H1 (cell line): Measurements from ENCODE around the gene TMEM135. TPM values are rescaled to one million over a fixed set of nuclear protein-coding genes. Genes with fewer than 3 reads are reported as not detected.

Experiments used
- CTCF ChIA-PET: fragments of 300-600 bp; sonication (Branson Sonifier 250); formaldehyde crosslinking; loops from one replicate; lab custom pipeline; 2021; ENCODE audit not compliant: partially characterized antibody; lab: Charles Lee
- POLR2A ChIA-PET: fragments of 300-600 bp; sonication (Branson Sonifier 250); formaldehyde crosslinking; loops from one replicate; lab custom pipeline; 2021; ENCODE audit warnings: inconsistent platforms; ENCODE audit not compliant: partially characterized antibody; lab: Charles Lee
- DNase-seq, 2 experiments: peaks; one replicate each; pipeline versions ENCODE4 v3.0.0 to v3.0.0-alpha.2; 2010 to 2022; ENCODE audit warnings: low spot score in 2 of 2, low read depth in 1 of 2, mixed read lengths in 1 of 2
- FAIRE-seq: peaks from 2 replicates; lab custom pipeline; 2011; peaks lifted over from hg19 to GRCh38; lab: Jason Lieb, UNC
- H2AFZ ChIP-seq: 2 replicates; pipeline ENCODE4 v1.8.1; 2012; ENCODE audit warnings: low read length, inconsistent platforms
- H2AK5ac ChIP-seq: 2 replicates; pipeline ENCODE4 v1.6.1; 2013; ENCODE audit warnings: low read depth, low read length
- H2BK120ac ChIP-seq: replicated peaks from 2 replicates; pipeline ENCODE3; 2013; ENCODE audit warnings: low read depth, low read length, inconsistent platforms
- H2BK12ac ChIP-seq: 2 replicates; pipeline ENCODE4 v1.6.1; 2013; ENCODE audit warnings: low read depth, low read length
- H2BK15ac ChIP-seq: 2 replicates; pipeline ENCODE4 v1.6.1; 2013; ENCODE audit warnings: low read length
- H2BK20ac ChIP-seq: 2 replicates; pipeline ENCODE4 v1.6.1; 2013; ENCODE audit warnings: low read length
- H2BK5ac ChIP-seq: 2 replicates; pipeline ENCODE4 v1.6.1; 2013; ENCODE audit warnings: low read depth, low read length
- H3K14ac ChIP-seq: 2 replicates; pipeline ENCODE4 v1.6.1; 2013; ENCODE audit warnings: inconsistent platforms; ENCODE audit not compliant: insufficient read length
- H3K18ac ChIP-seq: 2 replicates; pipeline ENCODE4 v1.6.1; 2013; ENCODE audit warnings: low read length; ENCODE audit errors: extremely low read depth
- H3K23ac ChIP-seq: 2 replicates; pipeline ENCODE4 v1.6.1; 2013; ENCODE audit warnings: inconsistent platforms; ENCODE audit not compliant: insufficient read length
- H3K23me2 ChIP-seq: 2 replicates; pipeline ENCODE4 v1.6.1; 2013; ENCODE audit warnings: low read depth, low read length
- H3K27ac ChIP-seq: 2 replicates; pipeline ENCODE4 v1.6.1; 2011; ENCODE audit warnings: low read depth, low read length, inconsistent platforms
- H3K27me3 ChIP-seq, 4 experiments: replicated peaks in 1 of 4; 1 replicate in 1 of 4; 2 replicates in 3 of 4; pipeline versions ENCODE4 v1.6.1 to v1.8.1; 2011 to 2013; ENCODE audit warnings: low read length in 3 of 4, mild to moderate bottlenecking in 3 of 4, inconsistent platforms in 2 of 4, mixed read lengths in 2 of 4, moderate library complexity in 1 of 4; ENCODE audit not compliant: control insufficient read depth in 3 of 4, insufficient read depth in 3 of 4; ENCODE audit errors: extremely low read depth in 1 of 4
- H3K36me3 ChIP-seq, 4 experiments: 2 replicates each; pipeline versions ENCODE4 v1.6.1 to v1.8.1; 2011 to 2013; ENCODE audit warnings: mild to moderate bottlenecking in 4 of 4, low read length in 3 of 4, moderate library complexity in 2 of 4, control low read depth in 1 of 4, inconsistent platforms in 1 of 4; ENCODE audit not compliant: insufficient read depth in 4 of 4, control insufficient read depth in 2 of 4
- H3K4ac ChIP-seq: replicated peaks from 2 replicates; pipeline ENCODE3; 2013; ENCODE audit warnings: low read length, low read depth, mixed read lengths, inconsistent platforms; ENCODE audit not compliant: insufficient read length
- H3K4me1 ChIP-seq, 4 experiments: replicated peaks in 1 of 4; 1 replicate in 1 of 4; 2 replicates in 3 of 4; pipeline versions ENCODE4 v1.6.1 to v1.8.1; 2011 to 2013; ENCODE audit warnings: low read length in 3 of 4, inconsistent platforms in 2 of 4, mixed read lengths in 1 of 4; ENCODE audit not compliant: insufficient read depth in 4 of 4, control insufficient read depth in 3 of 4
- H3K4me2 ChIP-seq, 2 experiments: 2 replicates each; pipeline versions ENCODE4 v1.6.1 to v1.8.1; 2011 to 2013; ENCODE audit warnings: low read depth in 2 of 2, low read length in 2 of 2, control low read depth in 1 of 2, inconsistent platforms in 1 of 2, mild to moderate bottlenecking in 1 of 2; ENCODE audit not compliant: insufficient read depth in 1 of 2
- H3K4me3 ChIP-seq, 4 experiments: fragments of 200-600, 300-600 bp in 1 of 4; sonication (generic), shearing (Covaris generic), sonication (Bioruptor Twin) in 1 of 4; 2 replicates each; pipeline versions ENCODE4 v1.5.1 to v1.8.1; 2011 to 2016; ENCODE audit warnings: low read length in 4 of 4, low read depth in 3 of 4, control low read depth in 2 of 4, inconsistent platforms in 2 of 4, mild to moderate bottlenecking in 2 of 4, mixed read lengths in 1 of 4, moderate library complexity in 1 of 4; ENCODE audit not compliant: insufficient read depth in 2 of 4; ENCODE audit errors: extremely low read depth in 1 of 4
- H3K56ac ChIP-seq: replicated peaks from 2 replicates; pipeline ENCODE3; 2013; ENCODE audit warnings: low read depth, mild to moderate bottlenecking, mixed read lengths, low read length, inconsistent platforms; ENCODE audit not compliant: insufficient read length
- H3K79me1 ChIP-seq: 2 replicates; pipeline ENCODE4 v1.6.1; 2013; ENCODE audit warnings: low read depth, low read length, control low read depth
- H3K79me2 ChIP-seq, 2 experiments: 2 replicates each; pipeline versions ENCODE4 v1.6.1 to v1.8.1; 2012 to 2013; ENCODE audit warnings: low read length in 2 of 2, mild to moderate bottlenecking in 2 of 2, inconsistent platforms in 1 of 2; ENCODE audit not compliant: insufficient read depth in 2 of 2, control insufficient read depth in 1 of 2
- H3K9ac ChIP-seq, 4 experiments: replicated peaks in 1 of 4; 1 replicate in 1 of 4; 2 replicates in 3 of 4; pipeline versions ENCODE4 v1.6.1 to v1.8.1; 2011 to 2013; ENCODE audit warnings: low read depth in 3 of 4, low read length in 3 of 4, control low read depth in 2 of 4, mild to moderate bottlenecking in 2 of 4, moderate library complexity in 2 of 4, inconsistent platforms in 1 of 4; ENCODE audit errors: extremely low read depth in 1 of 4
- H3K9me3 ChIP-seq, 2 experiments: 2 replicates each; pipeline versions ENCODE4 v1.6.1 to v1.8.1; 2012 to 2013; ENCODE audit warnings: mild to moderate bottlenecking in 2 of 2, moderate library complexity in 2 of 2, control low read depth in 1 of 2, inconsistent platforms in 1 of 2, low read depth in 1 of 2, low read length in 1 of 2, mixed read lengths in 1 of 2; ENCODE audit not compliant: insufficient read depth in 2 of 2
- H4K20me1 ChIP-seq, 2 experiments: replicated peaks in 1 of 2; 2 replicates each; pipeline versions ENCODE3 to v1.8.1; 2011 to 2013; ENCODE audit warnings: inconsistent platforms in 2 of 2, low read length in 2 of 2, mild to moderate bottlenecking in 1 of 2; ENCODE audit not compliant: insufficient read depth in 2 of 2, control insufficient read depth in 1 of 2
- H4K5ac ChIP-seq: 2 replicates; pipeline ENCODE4 v1.6.1; 2013; ENCODE audit warnings: low read length, low read depth, mixed read lengths, inconsistent platforms; ENCODE audit not compliant: insufficient read length
- H4K8ac ChIP-seq: 2 replicates; pipeline ENCODE4 v1.8.0; 2013; ENCODE audit warnings: mild to moderate bottlenecking, moderate library complexity, low read length, inconsistent platforms; ENCODE audit not compliant: insufficient read depth; ENCODE audit errors: extremely low read depth
- H4K91ac ChIP-seq: replicated peaks from 2 replicates; pipeline ENCODE3; 2013; ENCODE audit warnings: low read length, mixed read lengths, inconsistent platforms; ENCODE audit not compliant: insufficient read length
- BACH1 ChIP-seq: IDR thresholded peaks from 2 replicates; pipeline ENCODE4 v1.6.1; 2012; ENCODE audit warnings: low read length, improper control_type of control experiment
- CBX8 ChIP-seq: fragments of 300-800, 300-1000 bp; sonication (generic); IDR thresholded peaks from 2 replicates; pipeline ENCODE4 v1.7.1; 2016; ENCODE audit warnings: low read depth, low read length, borderline replicate concordance
- CTCF ChIP-seq, 3 experiments: IDR thresholded peaks; 1 replicate in 2 of 3; 2 replicates in 1 of 3; pipeline versions ENCODE4 v1.5.1 to v1.6.1; 2011; ENCODE audit warnings: low read length in 3 of 3, mild to moderate bottlenecking in 3 of 3, inconsistent platforms in 2 of 3, low read depth in 1 of 3, moderate library complexity in 1 of 3; ENCODE audit not compliant: insufficient read depth in 1 of 3; ENCODE audit errors: control extremely low read depth in 1 of 3
- EGR1 ChIP-seq: IDR thresholded peaks from 2 replicates; pipeline ENCODE4 v1.6.1; 2011; ENCODE audit warnings: low read depth, low read length, borderline replicate concordance
- KDM5A ChIP-seq: fragments of 200-600 bp; IDR thresholded peaks from 2 replicates; pipeline ENCODE4 v1.7.1; 2012; ENCODE audit warnings: mild to moderate bottlenecking, low read length, inconsistent platforms, mixed read lengths
- MAFK ChIP-seq: IDR thresholded peaks from 2 replicates; pipeline ENCODE4 v1.6.1; 2012; ENCODE audit warnings: low read depth, mild to moderate bottlenecking, improper control_type of control experiment, low read length
- WGBS, 2 experiments: shearing (Covaris generic) in 1 of 2; methylation state at CpG; one replicate each; pipeline versions ENCODE4 v1.1.6 to v1.1.7; 2013 to 2015; ENCODE audit warnings: low lambda C conversion rate in 2 of 2, mixed read lengths in 2 of 2, inconsistent platforms in 1 of 2, low coverage in 1 of 2, missing lambda C conversion rate in 1 of 2; ENCODE audit not compliant: insufficient replicate concordance in 2 of 2, insufficient coverage in 1 of 2, insufficient read length in 1 of 2; ENCODE audit errors: extremely low coverage in 1 of 2, missing lambda C conversion rate in 1 of 2; 5-methylcytosine and 5-hydroxymethylcytosine counted together
- polyA plus RNA-seq, 7 experiments: library from polyadenylated mRNA; depleted of rRNA in 3 of 7; stranded (reverse) in 5 of 7; unstranded in 2 of 7; fragments of >200 nt in 5 of 7; fragments of 200-250 nt in 2 of 7; gene quantifications; 1 replicate in 5 of 7; 2 replicates in 1 of 7; 4 replicates in 1 of 7; pipeline versions ENCODE4 v1.2.1 to v1.2.3, GENCODE V29; 2011 to 2013; ENCODE audit warnings: missing spikeins in 2 of 7, mixed read lengths in 2 of 7
- total RNA-seq: library from RNA; stranded (reverse); fragmentation: NEBNext Ultra II Directional; extraction: Animal tissue kit (Norgen Biotek cat#: 25700); gene quantifications from 2 replicates; pipeline ENCODE4 v1.2.1, GENCODE V29; 2021

The TMEM135 gene
- total and polyA plus RNA-seq, 2 of the 8 experiments (the other 6 are each of a cell fraction or from before 2014, with no cell fraction given): 9.3 to 31.3 TPM

DNA sequence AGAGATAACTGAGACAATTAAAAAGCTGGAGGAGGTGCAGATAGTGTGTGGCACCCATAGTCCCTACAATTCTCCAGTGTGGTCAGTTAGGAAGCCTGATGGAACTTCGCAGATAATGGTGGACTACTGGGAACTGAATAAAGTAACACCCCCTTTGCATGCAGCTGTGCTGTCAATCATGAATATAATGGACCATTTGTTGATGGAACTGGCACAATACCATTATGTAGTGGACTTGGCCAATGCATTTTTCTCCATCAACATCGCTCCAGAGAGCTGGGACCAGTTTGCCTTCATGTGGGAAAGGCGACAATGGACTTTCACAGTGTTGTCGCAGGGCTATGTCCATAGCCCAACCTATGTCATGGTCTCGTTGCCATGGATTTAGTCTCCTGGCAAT lies 324.2 kb downstream of the TMEM135 start:
- no peak overlapping the region for H3K27ac ChIP-seq
- H2BK120ac ChIP-seq: no peak overlapping the region
- TF ChIP-seq CBX8 (no peak), CTCF (IDR thresholded peaks at IDR 0.05; ENCODE audit: control extremely low read depth in 1 of 3, insufficient read depth in 1 of 3, low read depth in 1 of 3, low read length in 3 of 3) (no peak), KDM5A (no peak), EGR1 (no peak), BACH1 (no peak), MAFK (no peak)
- no peak overlapping the region for H3K14ac ChIP-seq
- H2BK15ac ChIP-seq: no peak overlapping the region
- no peak overlapping the region for H3K4me2 ChIP-seq
- H4K5ac ChIP-seq: no peak overlapping the region
- H3K36me3 ChIP-seq: no peaks in the 10 kb centered on the region
- no peaks in the 10 kb centered on the region for H4K20me1 ChIP-seq
- H2AFZ ChIP-seq: no peak overlapping the region
- DNase-seq (no peak), FAIRE-seq (no peak)
- H3K27me3 ChIP-seq: no peaks in the 10 kb centered on the region
- no peak overlapping the region for H3K18ac ChIP-seq
- H3K79me1 ChIP-seq: no peaks in the 10 kb centered on the region
- H3K9ac ChIP-seq: no peak overlapping the region
- no peak overlapping the region for H3K4me3 ChIP-seq
- no peak overlapping the region for H4K91ac ChIP-seq
- ChIA-PET POLR2A (no interaction called here), CTCF (interaction anchor here (3.4 kb wide), 2 partner anchors 9 to 59 kb away, joined by 16 to 17 read pairs; no protein-coding TSS in a partner anchor)
- H3K56ac ChIP-seq: no peak overlapping the region
- H2AK5ac ChIP-seq: no peak overlapping the region
- no peak overlapping the region for H2BK5ac ChIP-seq
- H4K8ac ChIP-seq: no peak overlapping the region
- no peak overlapping the region for H2BK20ac ChIP-seq
- H3K9me3 ChIP-seq: no peaks in the 10 kb centered on the region
- no peak overlapping the region for H3K4ac ChIP-seq
- 97% methylated on average over 5 of the region's 5 CpGs; no CpG with 5 or more reads in 1 of the 2 experiments for WGBS, 2 experiments
- H3K4me1 ChIP-seq: no peaks in the 10 kb centered on the region
- H3K79me2 ChIP-seq: no peaks in the 10 kb centered on the region
- no peak overlapping the region for H2BK12ac ChIP-seq
- H3K23me2 ChIP-seq: no peaks in the 10 kb centered on the region
- no peak overlapping the region for H3K23ac ChIP-seq
